Fibroblast of upper back skin (primary cell): Measurements from ENCODE around the gene SLC4A1.
A peak's percentile ranks its signal among the peaks of the same experiment; 100 is the strongest.

ENCODE experiments used
- DNase-seq: peaks from one replicate; pipeline ENCODE4 v3.0.0-alpha.2; 2013

Gene SLC4A1

DNA sequence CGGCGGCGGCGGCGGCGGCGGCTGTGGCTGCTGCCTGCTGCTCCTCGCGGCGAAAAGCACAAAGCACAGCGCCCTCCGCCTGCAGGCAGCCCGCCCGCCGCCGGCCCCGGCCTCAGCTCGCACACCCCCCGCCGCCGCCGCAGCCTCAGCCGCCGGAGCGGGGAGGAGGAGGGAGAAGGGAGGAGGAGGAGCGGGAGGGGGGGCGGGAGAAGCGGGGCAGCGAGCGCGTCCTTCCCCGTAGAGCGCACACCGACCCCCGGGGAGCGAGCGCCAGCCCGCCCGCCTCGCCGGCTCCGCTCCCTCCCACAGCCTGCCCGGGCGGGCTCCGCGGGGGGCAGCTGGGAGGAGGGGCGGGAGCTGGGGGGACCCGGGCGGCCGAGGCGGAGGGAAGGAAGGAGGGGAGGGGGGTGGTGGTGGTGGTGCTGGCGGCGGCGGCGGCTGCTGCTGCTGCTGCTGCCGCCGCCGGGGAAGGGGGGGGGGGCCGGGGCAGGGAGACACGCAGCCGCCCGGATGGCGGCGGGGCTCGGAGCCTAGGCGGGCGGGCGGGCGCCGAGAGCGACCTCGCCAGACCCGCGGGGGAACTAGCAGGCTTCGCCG lies 48.2 kb downstream of the SLC4A1 start, which contains the start of gene UBTF:
TSS of gene UBTF (minus strand) at position 60 of the 597 bp plus-strand sequence. CDS start 1,446 bp downstream, outside the sequence.
- peak; percentile 80 for DNase-seq

- peak; percentile 69 for DNase-seq
These were observed 48.8 kb downstream of the SLC4A1 start for GRCh38 chr17:44219108-44219615.

GRCh38 chr17:44218344-44219107 lies 49.4 kb downstream of the SLC4A1 start:
- DNase-seq: peak; percentile 94

DNA sequence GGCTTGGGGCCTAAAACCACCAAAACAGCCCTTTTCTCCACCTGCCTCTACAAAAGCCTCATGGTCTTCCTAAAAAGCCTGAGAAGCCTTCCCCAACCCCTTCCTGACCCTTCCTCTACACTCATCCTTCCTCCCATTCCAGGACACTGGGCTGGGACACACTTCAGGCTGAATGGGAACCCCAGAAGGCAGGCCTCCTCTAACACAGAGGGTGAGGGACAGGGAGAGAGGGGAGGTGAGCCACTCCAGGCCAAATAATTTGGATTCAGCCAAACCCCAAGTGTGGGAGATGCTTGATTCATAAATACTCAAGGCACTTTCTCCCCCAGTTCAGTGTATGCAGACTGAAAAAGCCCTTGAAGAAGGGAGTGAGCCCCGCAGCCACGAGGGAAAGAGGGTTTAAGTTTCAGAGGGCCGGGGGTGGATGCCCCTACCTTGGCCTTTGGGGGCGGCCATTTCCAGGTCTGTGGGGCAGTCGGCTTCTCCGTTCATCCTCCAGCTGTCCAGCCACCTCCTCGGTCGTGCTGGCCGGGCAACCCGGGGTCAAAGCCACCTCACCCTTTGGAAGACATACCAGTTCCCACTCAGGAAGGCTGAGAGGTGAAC lies 50.1 kb downstream of the SLC4A1 start:
- DNase-seq: no peak

- no peak for DNase-seq
These were observed 51.2 kb downstream of the SLC4A1 start for GRCh38 chr17:44216694-44217093.

DNA sequence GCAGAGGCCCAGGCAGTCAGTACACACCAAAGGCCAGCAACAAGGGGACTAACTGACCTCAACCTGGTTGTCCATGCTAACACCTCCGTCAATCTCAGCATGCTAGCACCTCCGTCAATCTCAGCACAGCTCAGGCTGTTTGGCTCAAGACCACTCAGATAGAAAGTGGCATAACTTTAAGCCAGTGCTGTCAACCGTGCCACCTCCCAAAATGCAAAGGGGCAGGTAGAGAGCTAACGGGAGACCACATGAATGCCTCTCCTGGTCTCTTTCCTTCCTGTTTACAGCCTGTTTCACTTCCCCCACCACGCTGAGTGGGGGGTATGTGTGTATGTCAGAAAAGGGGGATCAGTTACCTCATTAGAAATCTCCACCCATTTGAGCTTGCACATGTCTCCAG lies 51.8 kb downstream of the SLC4A1 start:
- no peak for DNase-seq

DNA sequence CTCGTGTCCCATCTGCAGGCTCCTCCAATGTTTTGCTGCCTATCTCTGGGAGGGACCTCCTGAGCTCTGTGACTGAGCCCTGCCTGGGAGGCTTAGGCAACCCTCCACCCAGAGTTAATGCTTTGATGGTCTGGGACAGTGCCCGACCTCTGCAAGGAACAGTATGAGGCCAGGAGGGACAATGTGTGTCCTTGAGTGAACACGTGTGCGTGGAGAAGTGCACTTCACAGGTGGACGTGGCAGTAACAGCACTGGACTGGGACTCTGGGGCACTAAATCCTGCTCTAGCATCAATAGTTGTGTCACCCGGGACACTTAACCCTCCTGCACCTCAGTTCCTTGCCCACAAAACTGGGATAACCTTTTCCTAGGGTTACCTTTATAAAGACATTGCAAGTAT lies 53.0 kb downstream of the SLC4A1 start:
- no peak for DNase-seq

- DNase-seq: no peak
These were observed 53.8 kb downstream of the SLC4A1 start for GRCh38 chr17:44214230-44214494.

GRCh38 chr17:44213403-44214229 lies 54.3 kb downstream of the SLC4A1 start:
- no peak for DNase-seq

DNA sequence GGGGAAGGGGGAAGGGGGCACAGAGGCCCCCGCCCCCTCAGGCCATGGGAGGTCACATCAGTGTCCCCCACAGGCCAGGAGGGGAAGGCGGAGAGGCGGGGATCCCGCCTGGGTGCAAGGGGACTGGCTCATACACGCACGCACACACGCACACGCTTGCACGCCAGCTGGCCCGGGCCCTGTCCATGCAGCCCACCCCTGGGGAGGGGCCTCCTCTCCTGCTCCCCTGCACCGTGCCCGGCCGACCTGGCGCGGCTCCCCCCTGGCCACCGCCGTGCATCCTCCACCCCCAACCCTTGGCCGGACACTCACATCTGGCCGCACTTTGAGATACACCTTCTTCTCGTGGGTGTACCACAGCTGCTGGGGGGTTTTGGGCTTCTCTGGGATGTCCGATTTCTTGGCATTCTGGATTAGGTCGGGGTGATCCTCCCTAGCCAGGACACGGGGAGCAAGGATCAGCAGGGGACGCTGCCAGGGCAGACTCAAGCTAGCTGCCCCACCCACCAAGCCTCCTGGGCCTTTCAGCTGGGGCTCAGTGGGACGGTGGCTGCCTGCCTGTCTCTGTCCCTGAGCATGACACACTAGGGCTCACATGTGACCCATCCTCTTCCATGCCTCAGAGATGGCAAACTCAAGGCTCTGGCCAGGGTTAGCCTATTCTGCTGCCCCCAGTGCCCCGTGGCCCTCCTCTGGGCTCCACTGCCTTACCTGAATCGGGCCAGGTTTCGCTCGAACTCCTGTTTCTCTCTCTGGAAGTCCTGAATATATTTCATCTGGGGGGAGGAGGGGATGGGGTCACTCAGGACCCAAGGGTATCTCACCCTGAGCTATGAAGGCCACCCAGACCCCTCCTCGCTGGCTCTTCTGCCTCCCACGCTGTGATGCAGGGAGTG lies 55.2 kb downstream of the SLC4A1 start:
- DNase-seq: no peak

- no peak for DNase-seq
These were observed 56.4 kb downstream of the SLC4A1 start for GRCh38 chr17:44211281-44212265.

DNA sequence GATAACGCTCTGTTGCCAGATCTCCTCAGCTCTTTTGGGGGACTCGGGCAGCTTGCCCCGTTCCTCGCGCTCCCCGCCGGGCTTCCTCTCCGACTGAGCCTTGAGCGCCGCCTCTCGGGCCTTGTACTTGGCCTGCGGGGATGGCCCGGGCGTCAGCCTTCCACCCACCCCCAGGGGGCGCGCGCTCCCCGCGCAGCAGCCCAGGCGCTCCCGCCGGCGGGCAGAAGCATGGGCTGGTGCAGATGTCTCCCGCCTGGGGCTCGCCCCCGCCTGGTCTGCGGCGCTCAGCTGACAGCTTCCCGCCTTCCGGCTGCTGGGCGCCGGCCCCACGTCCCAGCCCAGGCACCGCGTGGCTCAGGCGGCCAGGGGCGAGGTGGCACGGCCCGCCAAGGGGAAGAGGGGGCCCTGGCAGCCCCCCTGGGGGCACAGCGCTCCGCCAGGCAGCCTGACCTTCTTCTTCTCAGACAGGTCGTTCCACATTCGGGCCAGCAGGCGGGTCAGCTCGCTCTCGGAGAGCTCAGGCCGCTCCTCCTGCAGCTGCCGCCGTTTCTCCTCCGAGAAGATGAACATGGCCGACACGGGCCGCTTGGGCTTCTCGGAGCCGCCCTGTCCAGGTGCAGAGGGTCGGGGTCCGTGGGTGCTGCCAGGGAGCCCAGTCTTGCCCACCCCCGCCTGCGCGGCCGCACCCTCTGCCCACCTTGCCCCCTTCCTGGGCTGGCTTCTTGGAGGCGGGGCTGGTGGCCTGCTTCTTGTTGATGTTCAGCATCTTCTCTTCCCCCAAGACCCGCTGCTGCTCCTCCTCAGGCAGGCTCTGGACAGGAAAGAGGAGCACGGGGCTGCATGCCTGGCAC lies 57.4 kb downstream of the SLC4A1 start:
- peak; percentile 83 for DNase-seq

DNA sequence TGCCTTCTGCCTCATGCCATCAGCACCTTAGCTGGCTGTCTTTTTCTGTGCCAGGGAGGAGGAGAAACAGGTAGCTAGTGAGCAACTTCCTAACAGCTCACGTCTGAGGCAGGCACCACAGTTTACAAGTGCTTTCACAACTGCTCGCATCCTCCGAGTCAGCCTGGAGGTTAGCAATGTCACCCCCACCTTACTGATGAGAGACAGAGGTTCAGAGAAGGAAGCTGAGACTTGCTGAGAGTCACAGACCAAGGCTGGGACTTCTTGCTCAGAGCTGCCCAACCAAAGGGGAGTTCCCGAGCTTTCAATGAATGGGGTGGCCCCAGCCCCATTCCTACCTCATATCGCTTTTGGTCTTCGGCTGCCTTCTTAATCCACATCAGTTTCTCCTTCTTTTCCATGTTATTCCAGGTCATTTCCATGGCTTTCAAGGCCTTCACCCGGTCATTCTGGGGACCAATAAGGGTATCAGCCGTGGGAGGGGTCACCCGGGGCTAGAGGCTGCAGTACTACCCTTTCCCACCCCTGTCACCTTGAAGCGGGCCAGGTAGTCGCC lies 58.1 kb downstream of the SLC4A1 start:
- DNase-seq: no peak

DNA sequence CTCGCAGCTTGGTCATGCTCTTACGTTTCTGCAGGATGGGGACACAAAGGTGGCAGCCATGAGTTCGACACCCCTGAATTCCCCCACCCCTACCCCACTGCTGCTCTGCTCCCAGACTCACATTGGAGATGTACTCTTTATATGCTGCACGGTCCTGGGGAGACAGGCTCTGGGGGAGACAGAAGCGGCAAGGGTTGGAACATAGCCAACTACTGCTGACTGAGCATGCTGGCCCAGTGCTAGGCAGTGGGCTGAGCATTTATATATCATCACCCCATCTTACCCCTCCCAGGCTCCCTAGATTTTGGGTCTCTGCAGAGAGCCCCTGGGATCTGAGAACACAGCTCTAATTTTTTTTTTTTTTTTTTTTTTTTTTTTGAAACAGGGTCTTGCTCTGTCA lies 60.2 kb downstream of the SLC4A1 start:
- DNase-seq: no peak

DNA sequence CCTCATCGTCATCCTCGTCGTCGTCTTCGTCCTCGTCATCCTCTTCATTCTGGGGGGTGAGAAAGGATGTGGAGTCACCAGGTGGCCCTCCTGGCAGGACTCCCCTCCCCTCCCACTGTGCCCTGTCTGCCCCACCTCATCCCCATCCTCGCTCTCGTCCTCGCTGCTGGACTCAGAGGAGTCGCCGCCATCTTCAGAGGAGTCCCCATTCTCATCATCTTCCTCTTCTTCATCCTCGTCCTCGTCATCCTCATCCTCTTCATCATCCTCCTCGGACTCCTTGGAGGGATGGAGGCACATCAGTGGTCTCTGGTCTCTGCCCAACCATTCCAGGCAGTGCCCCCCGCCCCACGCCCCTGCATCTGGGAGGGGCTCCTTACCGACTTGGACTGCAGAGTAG lies 60.6 kb downstream of the SLC4A1 start:
- DNase-seq: no peak

- DNase-seq: no peak
These were observed 61.1 kb downstream of the SLC4A1 start for GRCh38 chr17:44206825-44207155.

DNA sequence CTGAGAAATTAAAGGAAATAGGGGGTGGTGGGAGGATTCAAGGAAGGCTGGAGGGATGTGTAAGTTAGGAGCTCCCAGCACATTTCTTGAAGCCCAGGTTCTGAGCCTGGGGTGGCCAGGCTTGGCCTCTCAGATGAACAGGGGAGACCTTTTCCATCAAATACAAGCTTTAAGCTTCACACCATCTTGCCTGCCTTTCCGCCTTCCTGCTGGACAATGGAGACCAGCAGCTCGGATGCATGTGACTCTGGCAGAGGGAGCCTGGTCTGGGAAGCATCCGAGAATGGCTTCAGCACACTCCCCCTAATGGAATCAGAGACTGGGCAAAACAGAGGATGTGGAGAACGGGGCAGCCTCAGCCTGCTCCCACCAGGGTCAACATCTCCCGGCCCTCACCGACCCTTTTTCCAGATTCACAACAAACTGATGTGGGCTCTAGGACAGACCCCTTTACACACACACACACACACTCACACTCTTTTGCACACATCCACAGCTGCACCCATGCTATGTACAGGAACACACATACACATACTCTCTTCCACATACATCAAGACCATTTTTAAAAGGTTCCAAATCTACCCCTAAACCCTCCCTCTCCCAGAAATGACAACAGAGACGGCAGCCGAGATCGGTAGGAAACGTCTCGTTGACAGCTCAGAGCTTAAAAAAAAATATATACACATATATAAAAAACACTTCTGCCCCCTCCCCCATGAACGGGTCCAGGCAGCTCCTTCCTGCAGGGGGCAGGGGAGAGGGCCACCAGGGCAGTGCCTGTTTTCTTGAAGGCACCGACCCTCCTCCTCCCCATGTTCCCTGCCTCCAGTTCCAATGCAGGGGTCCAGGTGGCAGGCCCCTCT lies 61.7 kb downstream of the SLC4A1 start:
- peak; percentile 11 for DNase-seq

DNA sequence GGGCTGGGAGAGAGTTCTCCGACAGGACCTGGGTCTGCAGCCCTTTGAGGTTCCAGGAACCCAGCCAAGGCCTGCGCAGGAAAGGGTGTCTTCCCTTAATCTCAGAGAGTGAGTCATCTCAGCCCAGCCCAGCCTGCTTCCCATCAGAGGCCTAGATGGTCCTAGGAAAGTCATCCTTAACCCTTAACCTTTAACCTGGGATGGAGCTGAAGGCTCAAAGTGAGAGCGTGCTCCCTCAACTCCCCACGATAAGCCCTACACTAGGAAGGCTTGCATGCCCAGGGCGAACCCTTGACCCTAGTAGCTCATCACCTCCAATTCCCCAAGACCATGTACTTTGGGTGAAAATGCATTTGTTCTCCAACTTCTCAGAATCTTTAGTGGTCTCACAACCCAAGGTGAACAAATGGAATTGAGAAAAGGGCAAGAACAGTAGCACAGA lies 63.5 kb downstream of the SLC4A1 start:
- DNase-seq: peak; percentile 64
